NB4 (cell line): ENCODE measurements around the gene RSPRY1.

ENCODE experiments used
- POLR2A ChIP-seq: IDR thresholded peaks from 2 replicates; pipeline ENCODE4 v1.6.1; 2011; ENCODE audit warnings: mild to moderate bottlenecking; ENCODE audit not compliant: insufficient read length; ENCODE audit errors: extremely low read depth
- TF ChIP-seq, protein P1 (sequence below): IDR thresholded peaks from one replicate; pipeline ENCODE4 v1.5.1; 2012; ENCODE audit warnings: low read depth, low read length
- TF ChIP-seq, protein P2 (sequence below): IDR thresholded peaks from 2 replicates; pipeline ENCODE4 v1.6.1; 2011; ENCODE audit warnings: low read depth, low read length

DNA sequence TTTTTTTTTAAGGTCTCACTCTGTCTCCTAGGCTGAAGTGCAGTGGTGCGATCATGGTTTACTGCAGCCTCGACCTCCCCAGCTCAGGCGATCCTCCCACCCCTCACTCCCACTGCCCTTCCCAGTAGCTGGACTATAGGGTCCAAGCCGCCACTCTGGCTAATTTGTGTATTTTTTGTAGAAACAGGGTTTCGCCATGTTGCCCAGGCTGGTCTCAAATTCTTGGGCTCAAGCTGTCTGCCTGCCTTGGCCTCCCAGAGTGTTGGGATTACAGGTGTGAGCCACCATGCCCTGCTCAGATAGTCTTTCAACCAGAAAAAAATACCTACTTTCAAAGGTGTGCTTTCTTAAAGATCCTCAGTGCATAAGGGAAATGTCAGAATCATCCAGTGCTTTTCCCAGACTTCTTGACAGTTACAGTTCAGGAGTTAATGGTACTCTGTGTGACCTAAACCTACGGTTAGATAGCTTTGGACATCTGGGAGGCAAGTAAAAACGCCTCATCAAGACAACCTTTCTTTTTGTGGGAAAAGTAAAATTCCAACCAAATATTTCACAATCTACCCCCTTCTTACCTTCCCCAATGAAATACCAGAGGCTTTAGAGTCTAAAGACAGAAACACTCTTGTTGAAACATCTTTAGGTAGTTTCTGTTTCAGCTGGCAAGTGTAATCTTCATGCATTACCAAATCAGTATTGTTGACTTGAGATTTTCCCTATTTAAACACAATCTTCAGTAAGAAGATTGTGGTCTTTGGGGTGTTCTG lies 6.8 kb downstream of the RSPRY1 start:
- TF ChIP-seq, protein P1, sequence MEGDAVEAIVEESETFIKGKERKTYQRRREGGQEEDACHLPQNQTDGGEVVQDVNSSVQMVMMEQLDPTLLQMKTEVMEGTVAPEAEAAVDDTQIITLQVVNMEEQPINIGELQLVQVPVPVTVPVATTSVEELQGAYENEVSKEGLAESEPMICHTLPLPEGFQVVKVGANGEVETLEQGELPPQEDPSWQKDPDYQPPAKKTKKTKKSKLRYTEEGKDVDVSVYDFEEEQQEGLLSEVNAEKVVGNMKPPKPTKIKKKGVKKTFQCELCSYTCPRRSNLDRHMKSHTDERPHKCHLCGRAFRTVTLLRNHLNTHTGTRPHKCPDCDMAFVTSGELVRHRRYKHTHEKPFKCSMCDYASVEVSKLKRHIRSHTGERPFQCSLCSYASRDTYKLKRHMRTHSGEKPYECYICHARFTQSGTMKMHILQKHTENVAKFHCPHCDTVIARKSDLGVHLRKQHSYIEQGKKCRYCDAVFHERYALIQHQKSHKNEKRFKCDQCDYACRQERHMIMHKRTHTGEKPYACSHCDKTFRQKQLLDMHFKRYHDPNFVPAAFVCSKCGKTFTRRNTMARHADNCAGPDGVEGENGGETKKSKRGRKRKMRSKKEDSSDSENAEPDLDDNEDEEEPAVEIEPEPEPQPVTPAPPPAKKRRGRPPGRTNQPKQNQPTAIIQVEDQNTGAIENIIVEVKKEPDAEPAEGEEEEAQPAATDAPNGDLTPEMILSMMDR: no peak
- TF ChIP-seq, protein P2, sequence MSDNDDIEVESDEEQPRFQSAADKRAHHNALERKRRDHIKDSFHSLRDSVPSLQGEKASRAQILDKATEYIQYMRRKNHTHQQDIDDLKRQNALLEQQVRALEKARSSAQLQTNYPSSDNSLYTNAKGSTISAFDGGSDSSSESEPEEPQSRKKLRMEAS: no peak
- TF ChIP-seq POLR2A: no peak
